Activated T-cell treated with anti-CD3 and anti-CD28 coated beads for 24 hours (primary cell): ENCODE measurements around the gene UMODL1.

ENCODE experiments used
- DNase-seq: peaks from one replicate; pipeline ENCODE4 v3.0.0-alpha.2; 2020; ENCODE audit warnings: low read depth

UMODL1 gene

GRCh38 chr21:42038826-42039425 is 32.2 kb upstream of the UMODL1 start:
- no peak for DNase-seq

GRCh38 chr21:42039470-42039901 is 31.6 kb upstream of the UMODL1 start:
- DNase-seq = no peak

GRCh38 chr21:42039911-42040351 is 31.2 kb upstream of the UMODL1 start:
- no peak for DNase-seq

DNA sequence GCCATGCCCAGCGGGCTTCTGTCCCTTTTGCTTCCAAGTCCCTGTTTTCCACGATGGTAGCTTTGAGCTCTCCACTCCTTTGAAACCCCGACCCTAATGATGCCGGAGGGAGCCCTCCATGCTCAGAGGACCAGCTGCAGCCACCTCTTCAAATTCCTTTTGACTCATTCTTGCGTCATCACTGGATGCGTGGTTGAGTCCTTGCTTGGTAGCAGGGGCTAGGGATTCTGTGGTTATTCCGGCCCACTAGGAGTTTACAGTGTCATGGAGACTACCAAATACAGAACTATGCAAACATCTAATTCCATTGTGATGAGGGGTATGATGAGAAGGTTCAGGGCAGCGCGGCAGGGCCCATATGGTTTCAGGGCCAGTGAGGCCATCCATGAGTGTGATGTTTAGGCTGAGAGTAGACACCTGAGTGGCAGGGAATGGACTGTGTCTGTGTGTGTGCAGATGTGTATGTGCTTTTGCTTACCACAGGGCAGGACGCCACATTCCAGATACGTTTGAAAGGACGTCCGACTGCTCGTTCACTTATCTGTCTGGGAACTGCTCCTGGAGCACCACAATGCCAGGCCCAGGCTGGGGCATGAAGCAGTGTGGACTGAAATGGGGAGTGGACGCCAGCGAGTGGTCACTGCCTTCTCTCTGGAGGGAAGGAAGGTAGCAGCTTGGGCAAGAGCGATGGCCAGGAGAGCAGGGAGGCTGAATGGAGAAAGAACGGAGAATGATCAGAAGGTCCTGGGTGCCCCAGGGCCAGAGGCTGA is 30.5 kb upstream of the UMODL1 start:
- DNase-seq = no peak

DNA sequence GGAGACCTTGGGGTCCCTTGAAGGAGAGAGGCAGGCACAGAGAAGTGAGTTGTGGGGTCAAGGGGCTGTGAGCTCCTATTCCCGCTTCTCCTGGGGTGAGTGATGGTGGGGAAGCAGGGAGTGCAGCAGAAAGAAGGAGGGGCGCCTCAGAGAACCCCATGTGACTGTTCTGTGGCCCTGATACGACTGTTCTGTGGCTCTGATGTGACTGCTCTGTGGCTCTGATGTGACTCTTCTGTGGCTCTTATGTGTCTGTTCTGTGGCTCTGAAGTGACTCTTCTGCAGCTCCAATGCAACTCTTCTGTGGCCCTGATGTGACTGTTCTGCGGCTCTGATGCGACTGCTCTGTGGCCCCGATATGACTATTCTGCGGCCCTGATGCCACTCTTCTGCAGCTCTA is 29.9 kb upstream of the UMODL1 start:
- no peak for DNase-seq

GRCh38 chr21:42041711-42042110 is 29.4 kb upstream of the UMODL1 start:
- DNase-seq = no peak

- no peak for DNase-seq
These were observed 28.5 kb upstream of the UMODL1 start for GRCh38 chr21:42042651-42043050.

- DNase-seq = no peak
These were observed 27.8 kb upstream of the UMODL1 start for GRCh38 chr21:42043201-42043895.

- no peak for DNase-seq
These were observed 27.2 kb upstream of the UMODL1 start for GRCh38 chr21:42043961-42044360.

- DNase-seq = no peak
These were observed 26.1 kb upstream of the UMODL1 start for GRCh38 chr21:42044871-42045495.

DNA sequence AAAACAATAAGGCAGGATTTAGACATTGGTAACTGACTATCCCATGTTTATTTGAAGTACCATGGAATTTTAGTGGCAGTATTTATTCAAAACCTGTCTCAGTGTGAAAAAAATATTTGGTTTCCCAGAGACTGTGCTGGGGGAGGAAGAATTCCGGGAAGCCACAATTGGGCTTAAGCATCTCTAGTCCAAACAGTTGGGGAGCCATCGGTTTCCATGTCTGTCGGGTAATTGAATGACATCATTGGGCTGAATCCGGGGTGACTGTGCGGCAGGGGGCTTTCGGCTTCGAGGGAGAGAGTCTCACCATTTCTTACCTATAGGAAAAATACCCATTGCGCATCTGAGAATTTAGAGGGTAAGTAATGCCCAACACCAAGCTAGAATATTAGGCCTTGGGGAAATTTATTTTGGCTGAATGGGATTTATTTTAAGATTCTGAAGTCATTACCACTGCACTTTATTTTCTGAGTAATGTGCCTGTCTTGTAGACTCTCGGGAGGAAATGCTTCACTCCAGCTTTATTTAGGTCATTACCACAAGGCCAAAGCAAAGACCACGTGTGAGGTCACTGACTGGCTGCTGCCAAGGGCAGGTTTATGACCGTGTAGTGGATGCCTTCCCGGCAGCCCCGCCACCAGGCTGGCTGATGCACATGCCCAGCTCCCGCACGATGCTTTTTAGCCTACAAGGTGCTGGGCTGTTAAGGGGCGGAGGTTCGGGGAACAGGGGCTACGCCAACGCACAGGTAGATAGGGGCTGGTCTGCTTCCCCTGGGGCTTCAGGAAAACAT is 23.1 kb upstream of the UMODL1 start:
- DNase-seq = no peak

DNA sequence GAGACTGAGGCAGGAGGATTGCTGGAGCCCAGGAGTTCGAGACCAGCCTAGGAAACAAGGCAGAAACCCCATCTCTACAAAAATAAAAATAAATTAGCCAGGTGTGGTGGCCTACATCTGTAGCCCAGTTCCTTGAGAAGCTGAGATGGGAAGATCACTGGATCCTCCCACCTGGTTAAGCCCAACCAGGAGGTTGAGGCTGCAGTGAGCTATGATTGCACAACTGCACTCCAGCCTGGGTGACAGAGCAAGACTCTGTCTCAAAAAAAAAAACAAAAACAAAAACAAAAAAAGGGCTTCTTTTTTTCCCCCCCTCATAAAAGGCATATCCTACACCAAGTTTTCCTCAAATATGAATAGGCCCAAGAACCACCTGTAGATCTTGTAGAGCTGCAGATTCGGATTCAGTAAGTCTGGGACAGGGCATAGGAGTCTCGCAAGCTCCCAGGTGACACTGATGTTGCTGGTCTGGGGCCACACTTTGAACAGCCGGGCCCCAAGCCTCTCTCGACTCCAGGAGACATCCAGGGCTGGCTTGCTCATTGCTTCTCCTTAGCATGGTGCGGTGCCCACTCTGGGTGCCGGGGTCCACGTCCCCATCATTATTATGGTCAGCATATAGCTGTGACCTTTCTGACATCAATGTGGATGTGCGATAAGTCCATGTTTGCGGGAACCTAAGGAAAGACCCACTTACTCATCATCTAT is 22.1 kb upstream of the UMODL1 start:
- no peak for DNase-seq

DNA sequence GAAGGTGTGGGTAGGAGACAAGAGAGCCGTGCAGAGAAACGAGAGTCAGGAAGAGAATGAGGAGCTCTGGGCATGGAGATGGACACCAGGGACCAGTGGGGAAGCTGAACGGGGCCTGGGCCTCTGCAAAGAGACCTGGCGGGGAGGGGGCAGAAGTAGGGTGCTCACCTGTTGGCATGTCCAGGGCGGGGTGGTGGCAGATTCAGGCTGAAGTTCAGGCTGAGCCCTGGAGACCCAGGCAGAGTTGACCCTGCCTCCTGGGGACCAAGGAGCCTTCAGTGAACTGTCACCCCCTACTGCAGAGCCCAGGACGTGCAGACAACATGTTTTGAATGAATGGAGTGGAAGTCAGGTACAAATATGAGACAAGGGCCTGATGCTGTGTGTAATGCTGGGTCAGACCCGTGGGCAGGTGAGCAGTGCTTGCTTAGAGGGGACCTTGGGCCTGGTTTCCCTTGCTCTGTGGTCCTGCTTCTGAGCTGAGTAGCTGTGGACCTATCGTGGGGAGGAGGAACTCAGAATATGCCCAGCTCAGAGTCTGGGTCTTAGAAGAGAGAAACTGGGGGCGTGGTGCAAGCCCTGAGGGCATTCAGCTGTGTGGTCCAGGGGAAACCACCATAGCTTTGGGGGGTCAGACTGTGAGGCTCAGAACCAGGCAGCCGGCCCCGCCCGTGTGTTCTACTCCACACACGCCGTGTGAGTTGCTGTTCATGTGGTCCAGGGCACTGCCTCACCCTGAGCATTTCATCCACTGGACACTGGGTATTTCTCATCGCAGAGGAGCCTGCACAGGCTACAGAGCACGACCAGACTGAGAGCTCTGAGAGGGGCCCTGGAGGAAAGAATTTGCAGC is 21.3 kb upstream of the UMODL1 start:
- no peak for DNase-seq

- no peak for DNase-seq
These were observed 19.3 kb upstream of the UMODL1 start for GRCh38 chr21:42051788-42052187.

DNA sequence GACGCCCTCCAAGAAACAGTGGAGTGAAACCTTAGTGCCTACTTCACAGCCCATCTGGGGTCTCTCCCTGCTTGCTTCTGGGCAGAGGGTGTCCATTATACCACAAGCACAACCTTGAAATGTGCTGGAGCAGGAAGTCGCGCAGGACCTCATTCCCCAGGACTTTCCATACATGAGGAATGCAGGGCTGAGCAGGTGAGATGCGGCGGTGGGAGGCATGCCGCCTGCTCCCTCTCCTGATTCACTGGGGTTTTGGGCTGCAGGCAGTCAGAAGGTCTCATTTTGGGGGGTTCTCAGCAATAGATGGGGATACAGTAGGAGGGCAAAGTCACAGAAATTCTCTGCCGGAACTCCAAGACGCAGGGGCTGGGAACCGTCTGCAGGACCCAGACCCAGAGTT is 15.7 kb upstream of the UMODL1 start:
- DNase-seq = no peak

- DNase-seq = no peak
These were observed 14.6 kb upstream of the UMODL1 start for GRCh38 chr21:42056468-42056867.

- no peak for DNase-seq
These were observed 14.0 kb upstream of the UMODL1 start for GRCh38 chr21:42056996-42057689.

DNA sequence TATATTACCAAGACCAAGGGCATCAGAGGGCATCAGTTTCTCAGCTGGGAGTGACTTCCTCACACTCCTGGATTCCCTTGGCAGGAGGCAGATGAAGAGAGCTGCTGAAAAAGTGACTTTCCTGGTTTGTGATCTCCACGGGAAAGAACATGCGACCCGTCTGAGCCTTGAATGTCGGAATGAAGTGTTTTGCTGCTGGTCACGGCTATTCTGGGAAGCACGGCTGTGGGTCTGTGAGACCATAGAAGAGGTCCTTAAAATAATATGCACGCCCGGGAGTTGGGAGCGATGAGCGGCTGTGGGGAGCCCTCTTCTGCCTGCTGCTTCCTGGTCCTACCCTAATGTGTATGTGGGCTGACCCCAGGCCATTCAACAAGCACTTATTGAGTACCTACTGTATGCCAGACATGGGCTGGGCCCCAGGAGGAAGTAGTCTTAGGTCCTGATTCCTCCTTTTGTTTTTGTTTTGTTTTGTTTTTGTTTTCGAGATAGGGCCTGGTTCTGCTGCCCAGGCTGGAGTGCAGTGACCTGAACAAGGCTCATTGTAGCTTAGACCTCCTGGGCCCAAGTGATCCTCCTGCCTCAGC is 13.2 kb upstream of the UMODL1 start:
- DNase-seq = no peak

GRCh38 chr21:42058631-42059111 is 12.4 kb upstream of the UMODL1 start:
- no peak for DNase-seq
